Muscle layer of duodenum (tissue), 2 donors: ENCODE measurements around the gene TNRC6C.
"Not testable (repeated sequence)": the region's sequence is repeated elsewhere in the genome, so short reads cannot be mapped to it uniquely, and the experiment has no call there.

ENCODE experiments used
- H3K27ac ChIP-seq: one replicate; pipeline ENCODE4 v1.7.0; 2013; ENCODE audit warnings: mild to moderate bottlenecking, low read length
- H3K27me3 ChIP-seq: one replicate; pipeline ENCODE4 v1.7.0; 2013; ENCODE audit warnings: low read depth, mild to moderate bottlenecking, control low read depth, low read length
- H3K36me3 ChIP-seq, 2 donors: one replicate each; pipeline ENCODE4 v1.7.0; 2013; ENCODE audit warnings: low read length in 2 of 2, control low read depth in 1 of 2, mild to moderate bottlenecking in 1 of 2; ENCODE audit not compliant: insufficient read depth in 2 of 2, control insufficient read depth in 1 of 2
- H3K4me1 ChIP-seq, 2 donors: one replicate each; pipeline ENCODE4 v1.7.0; 2013; ENCODE audit warnings: low read length in 2 of 2, mild to moderate bottlenecking in 2 of 2, control low read depth in 1 of 2, moderate library complexity in 1 of 2; ENCODE audit not compliant: insufficient read depth in 2 of 2, control insufficient read depth in 1 of 2
- H3K4me3 ChIP-seq, 2 donors: one replicate each; pipeline ENCODE4 v1.7.0; 2013; ENCODE audit warnings: low read length in 2 of 2, low read depth in 1 of 2, mild to moderate bottlenecking in 1 of 2
- H3K9me3 ChIP-seq, 2 donors: one replicate each; pipeline ENCODE4 v1.7.0; 2013; ENCODE audit warnings: low read length in 2 of 2, control low read depth in 1 of 2, mild to moderate bottlenecking in 1 of 2; ENCODE audit not compliant: control insufficient read depth in 1 of 2
- donor health status: healthy.

Gene TNRC6C

GRCh38 chr17:77968788-77969187, 10.3 kb downstream of the TNRC6C start:
- H3K4me1 ChIP-seq, result peaks cover 2 to 32% of the 10 kb centered on the region in 2 donors
- H3K4me3 ChIP-seq, result no peak overlapping the region
- no peaks in the 10 kb centered on the region for H3K36me3 ChIP-seq
- H3K9me3 ChIP-seq, result no peaks in the 10 kb centered on the region
- no peaks in the 10 kb centered on the region for H3K27me3 ChIP-seq
- no peak overlapping the region for H3K27ac ChIP-seq

DNA sequence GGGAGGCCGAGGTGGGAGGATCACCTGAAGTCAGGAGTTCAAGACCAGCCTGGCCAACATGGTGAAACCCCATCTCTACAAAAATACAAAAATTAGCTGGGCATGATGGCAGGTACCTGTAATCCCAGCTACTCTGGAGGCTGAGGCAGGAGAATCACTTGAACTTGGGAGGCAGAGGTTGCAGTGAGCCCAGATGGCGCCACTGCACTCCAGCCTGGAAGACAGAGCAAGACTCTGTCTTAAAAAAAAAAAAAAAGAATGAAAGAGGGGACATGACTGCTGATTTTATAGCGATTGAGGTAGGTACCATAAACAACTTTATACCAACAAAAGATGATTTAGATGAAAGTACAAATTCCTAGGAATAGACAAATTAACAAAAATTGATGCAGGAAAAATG, 13.8 kb downstream of the TNRC6C start:
- H3K27me3 ChIP-seq, H3K4me3 ChIP-seq, H3K27ac ChIP-seq, H3K4me1 ChIP-seq, H3K9me3 ChIP-seq, H3K36me3 ChIP-seq: not testable (repeated sequence)

GRCh38 chr17:77973953-77974352, 15.4 kb downstream of the TNRC6C start:
- H3K4me3 ChIP-seq, result no peak overlapping the region
- H3K36me3 ChIP-seq, result no peaks in the 10 kb centered on the region
- H3K27ac ChIP-seq, result no peak overlapping the region
- H3K4me1 ChIP-seq, result peaks cover 0 to 4% of the 10 kb centered on the region in 2 donors
- no peaks in the 10 kb centered on the region for H3K27me3 ChIP-seq
- H3K9me3 ChIP-seq, result no peaks in the 10 kb centered on the region

GRCh38 chr17:77974396-77974795, 15.9 kb downstream of the TNRC6C start:
- Histone ChIP-seq H3K36me3 (no peaks in the 10 kb centered on the region), H3K27me3 (no peaks in the 10 kb centered on the region), H3K4me3 (no peak overlapping the region), H3K27ac (no peak overlapping the region), H3K4me1 (peaks cover 0 to 4% of the 10 kb centered on the region in 2 donors), H3K9me3 (no peaks in the 10 kb centered on the region)

- not testable (repeated sequence) for H3K4me3 ChIP-seq, H3K4me1 ChIP-seq, H3K9me3 ChIP-seq, H3K27ac ChIP-seq, H3K27me3 ChIP-seq, H3K36me3 ChIP-seq
Measured at GRCh38 chr17:77982430-77982829, 23.9 kb downstream of the TNRC6C start.

GRCh38 chr17:77990301-77990700, 31.8 kb downstream of the TNRC6C start:
- no peaks in the 10 kb centered on the region for H3K9me3 ChIP-seq
- no peaks in the 10 kb centered on the region for H3K27me3 ChIP-seq
- H3K4me1 ChIP-seq, result peaks cover 0 to 13% of the 10 kb centered on the region in 2 donors
- H3K36me3 ChIP-seq, result no peaks in the 10 kb centered on the region
- H3K4me3 ChIP-seq, result no peak overlapping the region
- H3K27ac ChIP-seq, result no peak overlapping the region

DNA sequence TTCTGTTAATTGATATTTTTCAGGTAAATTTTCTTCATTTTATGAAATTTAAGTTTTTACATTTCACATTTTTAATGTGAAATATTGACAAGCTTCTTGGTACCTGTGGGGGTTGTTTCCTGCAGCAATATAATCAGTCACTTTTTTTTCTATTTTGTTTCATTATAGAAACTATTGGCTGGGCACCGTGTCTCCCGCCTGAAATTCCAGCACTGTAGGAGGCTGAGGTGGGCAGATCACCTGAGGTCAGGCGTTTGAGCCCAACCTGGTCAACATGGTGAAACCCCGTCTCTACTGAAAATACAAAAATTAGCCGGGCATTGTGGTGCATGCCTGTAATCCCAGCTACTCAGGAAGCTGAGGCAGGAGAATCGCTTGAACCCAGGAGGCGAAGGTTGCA, 35.2 kb downstream of the TNRC6C start:
- H3K36me3 ChIP-seq, H3K9me3 ChIP-seq, H3K4me3 ChIP-seq, H3K27ac ChIP-seq, H3K27me3 ChIP-seq: not testable (repeated sequence)
- H3K4me1 ChIP-seq, result peaks cover 0 to 32% of the 10 kb centered on the region in 2 donors

DNA sequence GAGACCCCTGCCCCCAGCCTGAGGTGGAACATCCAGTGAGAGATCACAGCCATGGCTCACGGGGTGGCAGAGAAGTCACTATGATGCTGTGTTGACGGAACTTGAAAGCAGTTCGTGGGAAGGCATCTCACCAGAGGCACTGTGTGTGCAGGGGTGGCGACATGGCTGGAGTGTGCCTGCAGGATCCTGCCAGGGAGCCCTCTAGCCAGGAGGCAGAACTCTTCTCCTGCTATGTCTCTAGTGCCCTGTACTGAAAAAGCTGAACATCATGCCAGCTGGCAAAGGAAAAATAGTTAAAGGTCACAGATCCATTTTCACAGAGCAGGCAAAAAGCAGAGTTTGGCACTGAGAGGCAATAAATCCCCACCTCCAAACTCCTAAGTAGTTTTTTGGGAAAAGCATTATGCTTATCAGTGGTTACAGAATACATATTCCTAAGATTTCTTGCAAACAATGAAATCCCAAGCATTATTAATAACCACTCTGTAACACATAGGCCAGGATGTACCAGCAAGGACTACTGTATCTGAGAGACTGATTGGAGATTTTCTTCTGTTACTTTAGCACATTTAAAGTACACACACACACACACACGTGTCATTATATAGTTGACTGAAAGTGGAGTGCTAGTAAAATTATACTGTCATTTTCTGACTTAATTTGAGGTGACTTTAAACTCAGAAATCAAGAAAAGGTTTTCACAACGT, 36.8 kb downstream of the TNRC6C start:
- H3K27me3 ChIP-seq, result no peaks in the 10 kb centered on the region
- H3K9me3 ChIP-seq, result no peaks in the 10 kb centered on the region
- H3K4me3 ChIP-seq, result no peak overlapping the region
- peaks cover 0 to 34% of the 10 kb centered on the region in 2 donors for H3K4me1 ChIP-seq
- no peaks in the 10 kb centered on the region for H3K36me3 ChIP-seq
- H3K27ac ChIP-seq, result no peak overlapping the region

DNA sequence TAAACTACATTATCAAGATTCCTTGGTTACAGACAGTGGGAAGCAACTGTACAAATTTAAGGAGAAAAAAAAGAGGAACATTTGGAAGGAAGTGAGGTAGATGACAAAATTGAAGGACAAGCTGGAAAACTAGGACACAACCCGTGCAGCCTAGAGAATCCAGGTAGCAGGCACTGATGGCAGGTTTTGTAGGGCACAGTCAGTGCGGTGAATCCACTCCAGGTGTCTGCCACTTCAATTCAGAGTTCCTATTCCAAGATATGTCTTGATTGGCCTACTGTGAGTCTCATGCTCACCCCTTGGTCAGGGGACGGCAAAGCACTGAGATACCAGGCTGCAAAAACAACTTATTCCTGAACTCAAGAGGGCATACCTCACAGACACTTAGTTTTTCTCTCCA, 37.8 kb downstream of the TNRC6C start:
- Histone ChIP-seq H3K27ac (no peak overlapping the region), H3K4me1 (peaks cover 0 to 43% of the 10 kb centered on the region in 2 donors), H3K9me3 (no peaks in the 10 kb centered on the region), H3K27me3 (no peaks in the 10 kb centered on the region), H3K4me3 (no peak overlapping the region), H3K36me3 (no peaks in the 10 kb centered on the region)

- H3K4me1 ChIP-seq, result peaks cover 0 to 40% of the 10 kb centered on the region in 2 donors
- H3K27me3 ChIP-seq, result no peaks in the 10 kb centered on the region
- H3K36me3 ChIP-seq, result no peaks in the 10 kb centered on the region
- H3K9me3 ChIP-seq, result no peaks in the 10 kb centered on the region
- no peak overlapping the region for H3K4me3 ChIP-seq
- H3K27ac ChIP-seq, result no peak overlapping the region
Measured at GRCh38 chr17:77999413-78000173, 41.1 kb downstream of the TNRC6C start.

DNA sequence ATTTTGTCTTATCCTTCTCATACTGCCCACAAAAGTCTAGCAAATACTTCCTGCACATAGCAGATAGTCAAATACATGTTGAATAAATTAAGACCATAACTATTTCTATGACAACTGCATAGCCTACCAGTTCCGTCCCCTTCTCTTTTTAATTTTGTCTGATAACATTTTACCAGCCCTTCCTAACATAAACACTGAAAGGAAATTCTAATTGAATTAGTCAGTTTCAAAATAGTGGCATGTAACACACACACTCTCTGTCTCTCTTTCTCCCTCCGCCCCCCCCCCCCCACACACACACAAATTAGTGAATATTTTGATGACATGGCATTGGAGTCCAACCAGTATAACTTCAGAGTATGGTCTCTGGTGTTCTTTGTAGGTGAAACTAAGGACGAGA, 41.8 kb downstream of the TNRC6C start:
- H3K36me3 ChIP-seq, result no peaks in the 10 kb centered on the region
- H3K4me3 ChIP-seq, result no peak overlapping the region
- no peak overlapping the region for H3K27ac ChIP-seq
- H3K9me3 ChIP-seq, result no peaks in the 10 kb centered on the region
- H3K27me3 ChIP-seq, result no peaks in the 10 kb centered on the region
- H3K4me1 ChIP-seq, result peaks cover 0 to 33% of the 10 kb centered on the region in 2 donors
